K562 (cell line): ENCODE data around the gene ARHGAP9.

Source experiments
- CTCF ChIP-seq, 3 experiments: IDR thresholded peaks in 2 of 3; conservative IDR thresholded peaks in 1 of 3; 2 replicates each; pipeline ENCODE4 v1.5.1; 2011 to 2012; ENCODE audit warnings: low read length in 3 of 3, mild to moderate bottlenecking in 3 of 3, control low read depth in 2 of 3, improper control_type of control experiment in 1 of 3, inconsistent platforms in 1 of 3, low read depth in 1 of 3, mixed read lengths in 1 of 3, moderate library complexity in 1 of 3; ENCODE audit not compliant: insufficient read depth in 2 of 3
- FIP1L1 ChIP-seq: fragments of 200-400 bp; formaldehyde crosslinking; IDR thresholded peaks from 2 replicates; pipeline ENCODE4 v1.6.1; 2018; ENCODE audit warnings: mild to moderate bottlenecking, low read depth, low read length; ENCODE audit not compliant: poor library complexity, severe bottlenecking
- YY1 ChIP-seq, 3 experiments: IDR thresholded peaks; 2 replicates each; pipeline ENCODE4 v1.6.1; 2011; ENCODE audit warnings: low read length in 2 of 3, mild to moderate bottlenecking in 2 of 3, moderate library complexity in 2 of 3, borderline replicate concordance in 1 of 3, control low read depth in 1 of 3, low read depth in 1 of 3; ENCODE audit not compliant: insufficient read depth in 3 of 3, insufficient replicate concordance in 2 of 3, control insufficient read depth in 1 of 3, insufficient read length in 1 of 3; ENCODE audit errors: extremely low read depth in 1 of 3
- ZNF717 ChIP-seq: fragments of 250-450 bp; sonication (Bioruptor Pico); IDR thresholded peaks from 2 replicates; pipeline ENCODE4 v1.5.0; 2021

- no peak for TF ChIP-seq FIP1L1
- no peak for TF ChIP-seq ZNF717
- TF ChIP-seq YY1 (IDR thresholded peaks at IDR 0.05; ENCODE audit: borderline replicate concordance in 1 of 3, control insufficient read depth in 1 of 3, extremely low read depth in 1 of 3, insufficient read depth in 3 of 3, insufficient read length in 1 of 3, insufficient replicate concordance in 2 of 3, low read depth in 1 of 3, low read length in 2 of 3): no peak
- TF ChIP-seq CTCF (IDR thresholded peaks at IDR 0.05 in 2 of 3, conservative IDR thresholded peaks at IDR 0.05 in 1 of 3; ENCODE audit: insufficient read depth in 2 of 3, low read depth in 1 of 3, low read length in 3 of 3): peak; percentile 81 to 92 (median 88)
Observed at GRCh38 chr12:57456145-57456700, 23.4 kb downstream of the ARHGAP9 start.
